Peyer's patch (tissue), 4 donors: ENCODE data around the gene HTT.

Experiments
- CTCF ChIP-seq, 6 experiments: fragments of 450-650 bp in 4 of 6; fragments of 200-600 bp in 2 of 6; sonication (generic) in 1 of 6; IDR thresholded peaks; one replicate each; pipeline ENCODE4 v1.5.1; 2017 to 2019; ENCODE audit warnings: antibody characterized with exemption in 6 of 6, mild to moderate bottlenecking in 3 of 6, moderate library complexity in 1 of 6
- POLR2A ChIP-seq, 2 donors: fragments of 450-650 bp; IDR thresholded peaks; one replicate each; pipeline ENCODE4 v1.5.1; 2017; ENCODE audit warnings: antibody characterized with exemption in 2 of 2, mild to moderate bottlenecking in 2 of 2, moderate library complexity in 2 of 2

- TF ChIP-seq CTCF (IDR thresholded peaks at IDR 0.05) = no peak
- no peak for TF ChIP-seq POLR2A (IDR thresholded peaks at IDR 0.05)
Measured at GRCh38 chr4:3112609-3113469, 38.4 kb downstream of the HTT start.
